Panc1 (cell line): ENCODE results near the gene TMEM117.

Source experiments
- CTCF ChIP-seq: fragments of 450-650 bp; IDR thresholded peaks from 2 replicates; pipeline ENCODE4 v1.5.1; 2017; ENCODE audit warnings: mild to moderate bottlenecking
- REST ChIP-seq, 2 experiments: IDR thresholded peaks; 2 replicates each; pipeline ENCODE4 v1.6.1; 2011 to 2012; ENCODE audit warnings: low read depth in 2 of 2, control low read depth in 1 of 2, low read length in 1 of 2, mild to moderate bottlenecking in 1 of 2, moderate library complexity in 1 of 2; ENCODE audit not compliant: insufficient read depth in 1 of 2

GRCh38 chr12:43852744-43853143 lies 16.9 kb downstream of the TMEM117 start:
- TF ChIP-seq CTCF, result no peak
- no peak for TF ChIP-seq REST (IDR thresholded peaks at IDR 0.05; ENCODE audit: insufficient read depth in 1 of 2, low read depth in 2 of 2, low read length in 1 of 2)
